ENCODE results near the gene ST8SIA1.

Gene ST8SIA1

GRCh38 chr12:22299294-22299912 is 35.1 kb downstream of the ST8SIA1 start:
- H3K4me3 ChIP-seq (ENCODE audit: low read depth, low read length) = no peak overlapping the region
- TF ChIP-seq CTCF (IDR thresholded peaks at IDR 0.05; ENCODE audit: borderline replicate concordance, insufficient read depth, low read depth, low read length) = no peak

GRCh38 chr12:22289250-22289649 is 45.3 kb downstream of the ST8SIA1 start:
- TF ChIP-seq CTCF (IDR thresholded peaks at IDR 0.05; ENCODE audit: borderline replicate concordance, insufficient read depth, low read depth, low read length) = no peak
- no peak overlapping the region for H3K4me3 ChIP-seq (ENCODE audit: low read depth, low read length)

GRCh38 chr12:22287776-22288621 is 46.5 kb downstream of the ST8SIA1 start:
- H3K4me3 ChIP-seq (ENCODE audit: low read depth, low read length) = no peak overlapping the region

GRCh38 chr12:22287101-22287500 is 47.4 kb downstream of the ST8SIA1 start:
- TF ChIP-seq CTCF (IDR thresholded peaks at IDR 0.05; ENCODE audit: borderline replicate concordance, insufficient read depth, low read depth, low read length) = no peak
- no peak overlapping the region for H3K4me3 ChIP-seq (ENCODE audit: low read depth, low read length)

More at GRCh38 chr12:22287776-22288621, 46.5 kb downstream of the ST8SIA1 start:
- no peak for TF ChIP-seq CTCF (IDR thresholded peaks at IDR 0.05; ENCODE audit: borderline replicate concordance, insufficient read depth, low read depth, low read length)

- TF ChIP-seq CTCF (IDR thresholded peaks at IDR 0.05; ENCODE audit: borderline replicate concordance, insufficient read depth, low read depth, low read length) = no peak
- H3K4me3 ChIP-seq (ENCODE audit: low read depth, low read length) = no peak overlapping the region
These were observed 47.9 kb downstream of the ST8SIA1 start for GRCh38 chr12:22286569-22286968.

- no peak overlapping the region for H3K4me3 ChIP-seq (ENCODE audit: low read depth, low read length)
- no peak for TF ChIP-seq CTCF (IDR thresholded peaks at IDR 0.05; ENCODE audit: borderline replicate concordance, insufficient read depth, low read depth, low read length)
These were observed 48.7 kb downstream of the ST8SIA1 start for GRCh38 chr12:22285846-22286245.

GRCh38 chr12:22284871-22285270 is 49.6 kb downstream of the ST8SIA1 start:
- TF ChIP-seq CTCF (IDR thresholded peaks at IDR 0.05; ENCODE audit: borderline replicate concordance, insufficient read depth, low read depth, low read length) = no peak
- no peak overlapping the region for H3K4me3 ChIP-seq (ENCODE audit: low read depth, low read length)

Data from GM12875 (cell line).